Stimulated activated CD4-positive, alpha-beta T cell treated with anti-CD3 and anti-CD28 coated beads, TNF-alpha, amount 100 ng/mL, for 24 hours (primary cell): ENCODE data around the gene AMD1.

ENCODE experiments used
- DNase-seq, 3 experiments: peaks; one replicate each; pipeline ENCODE4 v3.0.0-alpha.2; 2020; ENCODE audit warnings: low read depth in 3 of 3

Gene AMD1

DNA sequence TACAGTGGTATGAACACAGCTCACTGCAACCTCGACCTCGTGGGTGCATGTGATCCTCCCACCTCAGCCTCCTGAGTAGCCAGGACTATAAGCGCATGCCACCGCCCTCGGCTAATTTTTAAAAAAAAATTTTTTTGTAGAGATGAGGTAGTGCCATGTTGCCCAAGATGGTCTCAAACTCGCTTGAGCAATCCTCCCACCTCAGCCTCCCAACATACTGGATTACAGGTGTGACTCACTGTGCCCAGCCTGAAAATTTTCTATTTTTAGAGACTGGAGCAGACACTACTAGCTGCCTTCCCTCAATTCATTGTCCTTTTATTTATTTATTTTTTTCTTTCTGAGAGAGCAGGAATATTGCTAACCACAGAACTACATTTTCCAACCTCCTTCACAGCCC is 63.6 kb downstream of the AMD1 start:
- no peak for DNase-seq

DNA sequence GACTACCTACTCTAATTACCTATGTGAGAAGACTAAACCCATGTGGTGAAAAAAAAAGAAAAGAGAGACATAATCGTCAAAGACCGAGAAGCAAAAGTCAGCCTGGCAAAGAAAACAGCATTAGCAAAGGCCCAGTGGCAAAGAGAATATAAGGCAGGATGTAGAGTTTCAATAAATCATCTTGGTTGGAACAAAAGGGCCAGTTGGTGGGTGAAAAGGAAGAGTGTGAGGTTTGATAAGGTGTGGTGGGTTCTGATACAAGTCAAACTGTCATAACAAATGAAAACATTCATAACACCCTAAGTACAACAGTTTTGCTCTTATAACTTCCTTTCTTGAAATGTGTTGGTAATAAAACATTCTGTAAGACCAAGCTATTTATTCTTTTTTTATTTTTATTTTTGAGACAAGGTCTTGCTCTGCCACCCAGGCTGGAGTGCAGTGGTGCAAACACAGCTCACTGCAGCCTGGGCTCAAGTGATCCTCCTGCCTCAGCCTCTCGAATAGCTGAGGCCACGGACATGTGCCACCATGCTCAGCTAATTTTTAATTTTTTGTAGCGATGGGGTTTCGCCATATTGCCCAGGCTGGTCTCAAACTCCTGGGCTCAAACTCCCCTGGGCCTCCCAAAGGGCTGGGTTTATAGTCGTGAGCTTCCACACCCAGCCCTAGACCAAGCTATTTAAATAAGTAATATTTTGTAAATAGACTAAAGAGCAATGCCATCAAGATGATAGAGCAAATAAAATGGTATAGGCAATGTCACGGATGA is 65.0 kb downstream of the AMD1 start:
- no peak for DNase-seq

DNA sequence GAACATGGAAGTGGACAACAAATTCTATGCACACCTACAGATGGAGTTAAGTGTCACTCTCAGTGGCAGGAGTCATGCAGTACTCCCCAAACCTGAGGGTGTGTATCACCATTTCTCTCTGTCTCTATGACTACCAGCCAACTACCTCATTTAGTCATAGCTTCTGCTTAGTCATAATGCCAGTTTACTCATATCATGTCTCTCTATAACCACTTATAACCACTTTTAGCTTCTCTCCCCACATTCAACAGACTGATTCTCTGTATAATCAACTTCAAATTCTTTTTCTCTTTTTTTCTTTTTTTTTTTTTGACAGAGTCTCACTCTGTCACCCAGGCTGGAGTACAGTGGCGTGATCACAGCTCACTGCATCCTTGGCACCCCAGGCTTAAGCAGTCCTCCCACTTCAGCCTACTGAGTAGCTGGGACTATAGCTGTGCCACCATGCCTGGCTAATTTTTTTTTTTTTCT is 70.1 kb downstream of the AMD1 start:
- peak; percentile 4 to 39 (median 26) for DNase-seq
